HepG2 (cell line): ENCODE data around the gene LRRC73. TPM values are rescaled to one million over a fixed set of nuclear protein-coding genes. Genes with fewer than 3 reads are reported as not detected.

Experiments
- ASH2L ChIP-seq: fragments of 300-600, 200-600 bp; sonication (generic); IDR thresholded peaks from 2 replicates; pipeline ENCODE4 v1.7.0; 2017; ENCODE audit warnings: low read depth, mild to moderate bottlenecking, moderate library complexity, mixed read lengths, low read length; ENCODE audit not compliant: insufficient read length
- E2F5 ChIP-seq: sonication (generic); formaldehyde crosslinking; conservative IDR thresholded peaks from 2 replicates; pipeline ENCODE4 v1.4.0; 2020; ENCODE audit warnings: missing genetic modification reagents
- HDAC2 ChIP-seq: sonication (generic); formaldehyde crosslinking; IDR thresholded peaks from 2 replicates; pipeline ENCODE4 v1.4.0; 2020; ENCODE audit warnings: missing genetic modification reagents
- HMGXB4 ChIP-seq, 2 experiments: sonication (generic) in 1 of 2; formaldehyde crosslinking in 1 of 2; IDR thresholded peaks; 2 replicates each; pipeline versions ENCODE4 v1.4.0 to v1.6.1; 2018 to 2020; ENCODE audit warnings: missing genetic modification reagents in 2 of 2, borderline replicate concordance in 1 of 2, low read depth in 1 of 2, mild to moderate bottlenecking in 1 of 2, missing biosample characterization in 1 of 2
- HOMEZ ChIP-seq: IDR thresholded peaks from 2 replicates; pipeline ENCODE4 v1.6.1; 2016; ENCODE audit warnings: low read depth
- IKZF5 ChIP-seq: IDR thresholded peaks from 2 replicates; pipeline ENCODE4 v1.6.1; 2018; ENCODE audit warnings: missing genetic modification reagents, mild to moderate bottlenecking, missing compliant biosample characterization
- NR2C2 ChIP-seq: sonication (generic); formaldehyde crosslinking; IDR thresholded peaks from 2 replicates; pipeline ENCODE4 v1.4.0; 2020; ENCODE audit warnings: missing genetic modification reagents, mild to moderate bottlenecking, moderate library complexity, borderline replicate concordance
- PITX1 ChIP-seq: sonication (generic); formaldehyde crosslinking; IDR thresholded peaks from 2 replicates; pipeline ENCODE4 v1.5.1; 2020; ENCODE audit warnings: mild to moderate bottlenecking, missing genetic modification reagents
- SP140L ChIP-seq: sonication (generic); formaldehyde crosslinking; IDR thresholded peaks from 2 replicates; pipeline ENCODE4 v1.4.0; 2020; ENCODE audit warnings: missing genetic modification reagents, borderline replicate concordance
- TERF1 ChIP-seq: sonication (generic); formaldehyde crosslinking; IDR thresholded peaks from 2 replicates; pipeline ENCODE4 v1.8.0; 2022; ENCODE audit warnings: mild to moderate bottlenecking, missing genetic modification reagents, moderate library complexity
- TGIF2 ChIP-seq: IDR thresholded peaks from 2 replicates; pipeline ENCODE4 v1.6.1; 2016; ENCODE audit warnings: control low read depth, missing compliant biosample characterization
- ZC3H13 ChIP-seq: sonication (generic); formaldehyde crosslinking; IDR thresholded peaks from 2 replicates; pipeline ENCODE4 v1.8.1; 2023; ENCODE audit warnings: mild to moderate bottlenecking, missing genetic modification reagents, moderate library complexity
- ZFP62 ChIP-seq: sonication (generic); formaldehyde crosslinking; IDR thresholded peaks from 2 replicates; pipeline ENCODE4 v1.4.0; 2020; ENCODE audit warnings: missing genetic modification reagents
- ZNF263 ChIP-seq: sonication (generic); formaldehyde crosslinking; IDR thresholded peaks from 2 replicates; pipeline ENCODE4 v1.4.0; 2020; ENCODE audit warnings: missing genetic modification reagents
- ZNF543 ChIP-seq: sonication (generic); formaldehyde crosslinking; IDR thresholded peaks from 2 replicates; pipeline ENCODE4 v1.4.0; 2020; ENCODE audit warnings: mild to moderate bottlenecking, missing genetic modification reagents
- ZNF547 ChIP-seq: sonication (generic); formaldehyde crosslinking; IDR thresholded peaks from 2 replicates; pipeline ENCODE4 v1.5.1; 2020; ENCODE audit warnings: mild to moderate bottlenecking, missing genetic modification reagents
- ZNF782 ChIP-seq: sonication (generic); formaldehyde crosslinking; IDR thresholded peaks from 2 replicates; pipeline ENCODE4 v1.4.0; 2020; ENCODE audit warnings: missing genetic modification reagents, mild to moderate bottlenecking, borderline replicate concordance
- ZNF878 ChIP-seq: sonication (generic); formaldehyde crosslinking; IDR thresholded peaks from 2 replicates; pipeline ENCODE4 v1.8.1; 2023; ENCODE audit warnings: mild to moderate bottlenecking, missing genetic modification reagents, moderate library complexity
- ZNF879 ChIP-seq: sonication (generic); formaldehyde crosslinking; IDR thresholded peaks from 2 replicates; pipeline ENCODE4 v1.8.1; 2023; ENCODE audit warnings: missing genetic modification reagents
- ZSCAN21 ChIP-seq: sonication (generic); formaldehyde crosslinking; IDR thresholded peaks from 2 replicates; pipeline ENCODE4 v1.8.0; 2022; ENCODE audit warnings: mild to moderate bottlenecking, missing genetic modification reagents, moderate library complexity, borderline replicate concordance
- ZSCAN22 ChIP-seq: sonication (generic); formaldehyde crosslinking; IDR thresholded peaks from 2 replicates; pipeline ENCODE4 v1.4.0; 2020; ENCODE audit warnings: mild to moderate bottlenecking, missing genetic modification reagents
- ZSCAN5A ChIP-seq: sonication (generic); formaldehyde crosslinking; IDR thresholded peaks from 2 replicates; pipeline ENCODE4 v1.8.0; 2022; ENCODE audit warnings: mild to moderate bottlenecking, missing genetic modification reagents, borderline replicate concordance
- polyA plus RNA-seq, 8 experiments: library from polyadenylated mRNA; depleted of rRNA in 3 of 8; stranded (reverse) in 7 of 8; unstranded in 1 of 8; fragments of >200 nt; fragmentation: Illumina TruSeq in 4 of 8; extraction: Trizol in 4 of 8; gene quantifications; 2 replicates each; pipeline versions ENCODE4 v1.2.1 to v1.2.3, GENCODE V29; 2011 to 2016; ENCODE audit warnings: low read depth in 4 of 8, missing spikeins in 1 of 8, mixed read lengths in 1 of 8; ENCODE audit not compliant: insufficient read depth in 1 of 8
- total RNA-seq, 5 experiments: library from RNA; depleted of rRNA; stranded (reverse); fragments of >200 nt; fragmentation: Illumina TruSeq; extraction: Trizol; gene quantifications; 2 replicates each; pipeline ENCODE4 v1.2.3, GENCODE V29; 2016; ENCODE audit warnings: low read depth in 1 of 5

Gene LRRC73
- total and polyA plus RNA-seq, 2 of the 13 experiments (the other 11 are each of a cell fraction or from before 2014, with no cell fraction given): 0.11 to 0.12 TPM

- peak; percentile 89; the same call in 1 of the 2 replicates for TF ChIP-seq HDAC2
- no peak for TF ChIP-seq ZSCAN5A (CRISPR knock-in tag)
- TF ChIP-seq HMGXB4 (CRISPR knock-in tag; IDR thresholded peaks at IDR 0.05; ENCODE audit: borderline replicate concordance in 1 of 2, low read depth in 1 of 2): no peak
- TF ChIP-seq E2F5 (CRISPR knock-in tag): no peak
- no peak for TF ChIP-seq ZSCAN22 (CRISPR knock-in tag)
- no peak; the same call in 1 of the 2 replicates for TF ChIP-seq PITX1
- TF ChIP-seq ZNF543 (CRISPR knock-in tag): no peak
- no peak for TF ChIP-seq ZFP62 (CRISPR knock-in tag)
- 0 out of 2 replicates have a peak, but pooled peaks have one; percentile 60 for TF ChIP-seq ZNF263 (CRISPR knock-in tag)
- no peak for TF ChIP-seq SP140L (CRISPR knock-in tag)
- no peak for TF ChIP-seq ZNF782
- no peak; the same call in 1 of the 2 replicates for TF ChIP-seq NR2C2 (CRISPR knock-in tag)
- TF ChIP-seq TERF1 (CRISPR knock-in tag): no peak
- TF ChIP-seq ASH2L: no peak
- TF ChIP-seq ZC3H13 (CRISPR knock-in tag): 0 out of 2 replicates have a peak, but pooled peaks have one; percentile 72
- no peak for TF ChIP-seq ZNF547
- TF ChIP-seq ZNF878 (CRISPR knock-in tag): peak; percentile 81; the same call in 1 of the 2 replicates
- no peak for TF ChIP-seq ZNF879
- TF ChIP-seq IKZF5 (CRISPR knock-in tag): peak; percentile 82; the same call in 1 of the 2 replicates
- peak; percentile 95 for TF ChIP-seq HOMEZ (CRISPR knock-in tag)
- TF ChIP-seq TGIF2 (CRISPR knock-in tag): peak; percentile 76; the same call in 1 of the 2 replicates
- TF ChIP-seq ZSCAN21 (CRISPR knock-in tag): 0 out of 2 replicates have a peak, but pooled peaks have one; percentile 63
Measured at GRCh38 chr6:43490523-43490939, 19.6 kb downstream of the LRRC73 start (continued).
